ENCODE measurements around the gene ZDHHC13.

ZDHHC13 gene

GRCh38 chr11:19116971-19117759 lies at the start of gene ZDHHC13:
TSS of gene ZDHHC13 (plus strand) at chr11:19117168. CDS start at chr11:19117250, 82 bp downstream.
- DNase-seq = peak; percentile 76

GRCh38 chr11:19071255-19071654 lies 45.7 kb upstream of the ZDHHC13 start:
- DNase-seq = peak; percentile 77

GRCh38 chr11:19072464-19072863 lies 44.5 kb upstream of the ZDHHC13 start:
- DNase-seq = no peak

- DNase-seq = peak; percentile 23
Observed at GRCh38 chr11:19073454-19074415, 43.2 kb upstream of the ZDHHC13 start.

- no peak for DNase-seq
Observed at GRCh38 chr11:19075636-19076035, 41.3 kb upstream of the ZDHHC13 start.

GRCh38 chr11:19076744-19077589 lies 40.0 kb upstream of the ZDHHC13 start:
- peak; percentile 35 for DNase-seq

- DNase-seq = no peak
Observed at GRCh38 chr11:19077965-19078364, 39.0 kb upstream of the ZDHHC13 start.

GRCh38 chr11:19079643-19080440 lies 37.1 kb upstream of the ZDHHC13 start:
- no peak for DNase-seq

- DNase-seq = no peak
Observed at GRCh38 chr11:19080579-19080993, 36.4 kb upstream of the ZDHHC13 start.

- no peak for DNase-seq
Observed at GRCh38 chr11:19083166-19083565, 33.8 kb upstream of the ZDHHC13 start.

GRCh38 chr11:19084661-19085315 lies 32.2 kb upstream of the ZDHHC13 start:
- no peak for DNase-seq

GRCh38 chr11:19087658-19088057 lies 29.3 kb upstream of the ZDHHC13 start:
- no peak for DNase-seq

- no peak for DNase-seq
Observed at GRCh38 chr11:19088791-19089190, 28.2 kb upstream of the ZDHHC13 start.

- DNase-seq = no peak
Observed at GRCh38 chr11:19089421-19089820, 27.5 kb upstream of the ZDHHC13 start.

GRCh38 chr11:19091366-19091765 lies 25.6 kb upstream of the ZDHHC13 start:
- DNase-seq = no peak

GRCh38 chr11:19092342-19092741 lies 24.6 kb upstream of the ZDHHC13 start:
- DNase-seq = no peak

- DNase-seq = no peak
Observed at GRCh38 chr11:19092850-19093249, 24.1 kb upstream of the ZDHHC13 start.

- no peak for DNase-seq
Observed at GRCh38 chr11:19093976-19094375, 23.0 kb upstream of the ZDHHC13 start.

GRCh38 chr11:19094859-19095258 lies 22.1 kb upstream of the ZDHHC13 start:
- DNase-seq = no peak

GRCh38 chr11:19099093-19099492 lies 17.9 kb upstream of the ZDHHC13 start:
- no peak for DNase-seq

GRCh38 chr11:19100885-19101284 lies 16.1 kb upstream of the ZDHHC13 start:
- DNase-seq = no peak
